ENCODE results near the gene THADA.

THADA gene

GRCh38 chr2:43180897-43181296 is 414.9 kb downstream of the THADA start:
- no peak overlapping the region for H3K4me2 ChIP-seq (ENCODE audit: insufficient read depth, low read length)
- no peaks in the 10 kb centered on the region for H3K27me3 ChIP-seq (ENCODE audit: insufficient read depth, low read length, poor library complexity)
- H4K20me1 ChIP-seq (ENCODE audit: insufficient read depth, low read length) = no peaks in the 10 kb centered on the region
- H3K79me2 ChIP-seq (ENCODE audit: insufficient read depth, low read length) = no peaks in the 10 kb centered on the region
- no peak for TF ChIP-seq EZH2 (IDR thresholded peaks at IDR 0.05; ENCODE audit: borderline replicate concordance, low read depth, low read length, severe bottlenecking)
- TF ChIP-seq CTCF (IDR thresholded peaks at IDR 0.05; ENCODE audit: borderline replicate concordance, extremely low read depth, low read length, poor library complexity, severe bottlenecking) = no peak
- no peak overlapping the region for H3K9ac ChIP-seq (ENCODE audit: low read depth, low read length)
- H3K36me3 ChIP-seq (ENCODE audit: insufficient read depth, low read length) = no peaks in the 10 kb centered on the region
- DNase-seq = no peak
- no peak for ATAC-seq (ENCODE audit: insufficient read depth, low read depth)
- peaks cover under 1% of the 10 kb centered on the region for H3K9me3 ChIP-seq (ENCODE audit: insufficient read depth, low read length, severe bottlenecking)
- H3K27ac ChIP-seq (ENCODE audit: low read length) = peak overlapping the region; percentile 23; the same call in 1 of the 2 replicates
- no peak overlapping the region for H2AFZ ChIP-seq (ENCODE audit: low read depth, low read length)
- no peaks in the 10 kb centered on the region for H3K4me1 ChIP-seq (ENCODE audit: insufficient read depth, low read length)
- no peak overlapping the region for H3K4me3 ChIP-seq (ENCODE audit: low read depth in 1 of 2, low read length in 2 of 2)
